ENCODE measurements around the gene RANBP17.

- TF ChIP-seq CTCF (IDR thresholded peaks at IDR 0.05): no peak
- TF ChIP-seq POLR2A (IDR thresholded peaks at IDR 0.05): no peak
These were observed 18.3 kb downstream of the RANBP17 start for GRCh38 chr5:170880084-170880483.
